NAMALWA (cell line): ENCODE data around the gene UBXN6.

Source experiments
- DNase-seq: peaks from one replicate; pipeline ENCODE4 v3.0.0-alpha.2; 2015; ENCODE audit warnings: low spot score

Gene UBXN6

DNA sequence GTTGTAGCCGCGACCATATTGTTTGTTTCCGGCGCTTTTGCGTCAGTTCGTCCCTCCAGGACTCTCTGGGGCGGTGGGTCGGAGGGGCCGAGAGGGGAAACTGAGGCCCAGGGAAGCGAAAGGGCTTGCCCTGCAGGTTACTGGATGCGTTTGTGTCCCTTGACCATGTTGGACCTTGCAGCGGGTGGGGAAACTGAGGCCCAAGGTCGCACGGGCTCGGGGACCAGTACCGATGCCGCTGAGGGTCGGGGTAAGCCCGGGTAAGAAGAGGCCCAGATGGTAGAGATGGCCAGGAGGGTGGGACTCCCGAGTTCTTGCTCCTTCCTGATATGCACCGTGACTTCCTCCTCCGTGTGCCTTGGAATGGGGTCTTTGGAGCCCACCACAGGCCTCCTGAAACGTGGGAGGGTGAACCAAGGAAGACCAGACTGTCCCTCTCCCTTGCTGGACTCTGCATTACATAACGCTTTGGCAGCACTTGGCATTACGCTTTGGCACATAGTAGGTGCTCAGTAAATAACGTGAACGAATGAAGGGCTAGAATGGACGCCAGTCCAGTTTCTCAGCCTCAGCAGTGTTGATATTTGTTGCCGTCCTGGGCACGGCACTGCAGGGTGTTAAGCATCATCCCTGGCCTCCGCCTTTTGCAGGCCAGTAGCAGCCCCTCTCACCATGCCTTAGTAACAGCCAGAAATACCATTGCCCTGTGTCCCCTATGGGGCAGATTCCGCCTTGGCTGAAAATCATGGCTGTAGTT, 54.4 kb downstream of the UBXN6 start:
- peak; percentile 33 for DNase-seq

DNA sequence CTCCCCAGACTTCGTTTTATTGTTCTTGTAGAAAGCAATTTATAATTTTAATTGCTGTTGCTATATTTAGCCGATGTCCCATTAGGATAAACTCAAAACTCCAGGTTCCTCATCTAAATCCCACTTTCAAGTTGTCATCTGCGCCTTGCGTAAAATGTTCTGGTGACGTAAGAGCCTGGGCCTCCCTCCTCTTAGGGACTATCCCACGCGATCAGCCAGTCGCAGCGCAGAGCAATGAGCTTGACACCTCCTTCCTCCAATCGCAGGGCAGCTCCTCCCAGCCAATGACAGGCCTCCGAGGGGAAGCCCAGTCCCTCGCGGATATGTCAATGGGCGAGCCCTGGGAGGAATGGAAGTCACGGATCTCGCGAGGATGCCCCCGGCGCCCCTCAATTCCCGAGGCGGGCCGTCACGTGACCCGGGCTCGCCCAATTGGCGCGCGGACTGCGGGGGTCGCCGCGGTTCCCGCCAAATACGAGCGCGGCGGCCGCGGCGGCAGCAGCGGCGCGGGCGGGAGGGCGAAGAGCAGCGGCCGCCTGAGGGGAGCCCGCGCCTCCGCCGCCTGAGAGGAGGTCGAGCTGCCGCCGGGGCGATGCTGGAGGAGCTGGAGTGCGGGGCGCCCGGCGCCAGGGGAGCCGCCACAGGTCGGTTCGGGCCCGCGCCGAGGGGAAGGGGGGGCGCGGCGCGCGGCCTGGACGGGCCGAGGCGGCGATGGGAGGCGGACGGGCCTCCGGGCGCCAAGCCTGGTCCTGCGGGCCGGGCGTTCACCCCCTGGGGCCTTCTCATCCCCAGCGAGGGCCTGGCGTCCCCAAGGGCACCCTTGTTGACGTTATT, 55.2 kb downstream of the UBXN6 start, which contains the start of gene CHAF1A:
Gene CHAF1A, plus strand, starts transcription at position 470 of the 834 bp plus-strand sequence. Its CDS starts 123 bp downstream, at position 593.
- DNase-seq: peak; percentile 100

DNA sequence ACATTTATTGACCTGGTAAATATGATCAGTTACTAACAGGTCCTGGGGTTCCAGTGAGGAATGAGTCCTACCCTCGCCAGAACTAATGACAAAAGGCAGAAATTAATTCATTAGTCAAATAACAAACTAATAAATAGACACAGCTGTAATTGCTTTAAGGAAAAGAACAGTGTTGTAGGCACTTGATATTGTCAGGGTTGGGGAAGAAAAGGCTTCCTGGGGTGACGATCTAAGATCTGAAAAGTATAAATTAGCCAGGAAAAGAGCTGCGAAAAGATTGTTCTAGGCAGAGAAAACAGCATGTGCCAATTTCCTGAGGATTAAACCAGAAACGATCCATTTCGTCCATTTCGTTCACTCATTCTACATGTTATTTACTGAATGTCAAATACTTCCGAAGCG, 55.8 kb downstream of the UBXN6 start:
- DNase-seq: no peak

DNA sequence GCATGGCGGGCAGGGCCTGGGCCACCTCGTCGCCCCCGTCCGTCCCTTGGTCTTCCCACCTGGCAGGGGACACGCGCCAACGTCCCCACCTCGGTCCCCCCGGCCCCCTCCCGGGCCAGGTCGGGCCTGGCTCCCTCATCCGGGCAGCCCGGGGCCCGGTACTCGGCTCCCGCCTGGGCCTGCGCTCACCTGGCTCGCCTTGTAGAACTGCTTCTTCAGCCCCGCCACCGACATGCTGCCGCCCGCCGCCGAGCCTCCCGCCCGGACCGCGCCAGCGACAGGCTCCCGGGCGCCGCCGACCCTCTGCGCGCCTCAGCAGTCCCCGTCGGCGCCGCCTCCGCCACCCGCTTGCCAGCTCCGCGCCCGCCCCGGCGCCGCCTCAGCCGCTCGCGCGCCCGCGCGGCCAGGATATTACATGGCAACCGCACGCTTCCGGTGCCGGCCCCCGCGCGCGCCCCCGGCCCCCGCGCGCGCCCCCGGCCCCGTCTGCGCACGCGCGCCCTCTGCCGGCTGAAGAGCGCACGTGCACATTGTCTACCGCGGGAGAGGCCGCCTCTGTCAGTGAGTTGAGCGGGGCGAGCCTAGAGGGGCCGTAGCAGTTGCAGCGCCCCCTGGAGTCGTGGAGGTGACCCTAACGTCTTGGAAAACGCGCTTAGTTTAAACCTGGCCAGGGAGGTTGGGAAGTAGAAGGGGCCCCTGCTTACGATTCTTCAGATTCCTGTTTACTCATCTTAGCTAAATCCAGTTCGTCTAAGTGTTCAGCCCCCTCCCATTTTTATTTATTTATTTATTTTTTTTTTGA, 57.3 kb downstream of the UBXN6 start, which contains the start of gene SH3GL1:
Gene SH3GL1, minus strand, starts transcription at position 413 of the 802 bp plus-strand sequence. Its CDS starts 179 bp downstream, at position 234.
- peak; percentile 91 for DNase-seq

DNA sequence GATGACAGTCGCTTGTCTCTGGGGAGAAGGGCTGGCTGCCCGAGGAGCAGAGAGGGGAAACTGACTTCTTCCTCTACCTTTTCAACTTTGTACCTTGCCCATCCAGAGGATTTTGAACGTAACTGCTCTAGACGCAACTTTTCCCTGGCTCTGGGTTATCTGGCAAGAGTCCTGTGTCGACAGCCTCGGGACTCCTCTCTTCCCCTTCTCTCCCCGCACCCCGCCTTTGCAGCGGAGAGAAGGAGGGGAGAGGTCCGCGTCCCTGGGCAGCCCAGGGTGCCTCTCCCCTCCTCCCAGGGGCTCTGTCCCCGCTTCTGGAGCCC, 57.8 kb downstream of the UBXN6 start:
- DNase-seq: peak; percentile 59

DNA sequence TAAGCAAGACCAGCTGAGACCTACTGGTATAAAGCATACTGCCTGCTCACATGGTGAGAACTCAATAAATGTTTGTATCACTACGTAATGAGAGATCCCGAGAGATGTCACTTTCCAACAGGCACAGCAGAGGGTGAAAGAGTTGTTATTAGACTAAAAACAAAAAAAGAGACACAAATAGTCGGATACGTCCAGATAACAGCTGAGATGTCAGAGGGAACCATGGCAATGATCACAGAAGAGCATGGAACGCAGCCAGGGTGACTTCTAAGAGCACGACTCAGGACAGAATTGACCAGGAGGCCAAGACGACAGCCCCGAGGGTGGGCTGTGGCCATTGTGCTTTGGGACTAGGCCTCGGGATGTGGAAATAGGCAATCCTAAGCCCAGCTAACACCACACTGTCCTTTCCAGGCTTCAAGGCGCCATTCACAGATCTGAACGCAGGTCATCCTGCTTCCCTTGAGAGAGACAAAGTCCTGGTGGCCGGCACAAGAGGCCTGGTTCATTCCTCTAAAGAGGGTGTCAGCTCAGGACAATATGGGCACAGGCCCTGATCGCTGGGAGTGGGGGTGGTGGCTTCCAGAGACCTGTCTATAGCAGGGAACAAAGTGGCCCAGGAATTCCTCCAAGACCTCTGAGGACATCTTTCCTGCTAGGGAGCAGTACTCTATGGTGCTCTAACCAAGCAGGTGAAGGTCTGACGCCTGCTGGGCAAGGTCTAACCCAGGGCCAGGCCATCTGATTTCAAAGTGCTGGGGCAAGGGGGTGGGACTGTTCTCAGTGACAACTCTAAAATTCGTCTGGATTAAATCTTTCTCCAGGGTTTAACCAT, 60.4 kb downstream of the UBXN6 start:
- DNase-seq: no peak
